Measurements from ENCODE around the gene SCRG1. TPM values are rescaled to one million over a fixed set of nuclear protein-coding genes. Genes with fewer than 3 reads are reported as not detected.

Gene SCRG1
- total RNA-seq, 1 donor from 2014 or later: not detected

DNA sequence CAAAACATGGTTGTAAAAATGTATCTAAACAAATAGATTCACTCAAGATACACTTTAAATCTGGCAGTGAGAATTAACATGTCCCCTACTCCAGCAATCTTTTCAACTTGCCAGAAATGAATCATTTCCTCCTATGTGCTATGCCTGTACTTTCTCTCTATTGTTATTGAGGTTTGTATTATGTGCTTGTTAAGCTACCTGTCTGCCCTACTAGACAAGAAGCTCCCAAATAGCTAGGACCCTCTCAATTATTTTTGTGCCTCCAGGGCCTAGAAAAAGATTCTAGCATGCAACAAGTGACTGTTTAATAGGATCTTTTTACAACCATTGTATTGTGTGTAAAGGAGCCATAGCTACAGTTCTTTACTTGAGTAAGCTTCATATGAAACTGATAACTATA lies 31.6 kb downstream of the SCRG1 start:
- intact Hi-C loops (cut with micrococcal nuclease): no loop called here

DNA sequence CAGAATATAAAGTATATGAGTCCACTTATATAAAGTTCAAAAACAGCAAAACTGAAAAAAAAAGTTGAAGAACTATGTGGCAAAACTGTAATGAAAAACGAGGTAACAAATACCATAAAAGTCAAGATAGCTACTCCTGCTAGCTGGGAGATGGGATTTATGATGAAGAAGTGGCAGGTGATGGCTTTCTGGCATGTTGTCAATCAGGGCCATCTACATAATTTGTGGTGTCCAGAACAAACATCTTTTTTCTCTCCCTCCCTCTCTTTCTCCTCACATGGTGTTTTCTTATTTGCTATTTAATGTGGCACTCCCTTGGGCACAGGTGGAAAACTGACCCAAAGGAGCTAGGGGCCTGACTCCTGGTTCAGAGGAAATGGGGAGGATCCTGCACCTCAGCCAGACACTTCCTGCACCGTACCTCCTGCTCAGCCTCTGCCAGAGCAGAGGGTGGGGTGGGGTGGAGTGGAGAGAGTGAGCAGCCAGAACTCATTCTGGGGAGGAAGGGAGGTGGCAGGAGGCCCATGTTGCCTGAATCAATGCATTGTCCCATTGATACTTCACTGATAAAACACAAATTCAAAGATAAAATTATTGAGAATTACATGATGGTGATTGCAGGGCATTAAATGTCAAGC lies 33.4 kb downstream of the SCRG1 start:
- intact Hi-C loops (cut with micrococcal nuclease): loop anchor here (2.0 kb wide), 1 partner anchor 15 kb away; no protein-coding TSS in a partner anchor

DNA sequence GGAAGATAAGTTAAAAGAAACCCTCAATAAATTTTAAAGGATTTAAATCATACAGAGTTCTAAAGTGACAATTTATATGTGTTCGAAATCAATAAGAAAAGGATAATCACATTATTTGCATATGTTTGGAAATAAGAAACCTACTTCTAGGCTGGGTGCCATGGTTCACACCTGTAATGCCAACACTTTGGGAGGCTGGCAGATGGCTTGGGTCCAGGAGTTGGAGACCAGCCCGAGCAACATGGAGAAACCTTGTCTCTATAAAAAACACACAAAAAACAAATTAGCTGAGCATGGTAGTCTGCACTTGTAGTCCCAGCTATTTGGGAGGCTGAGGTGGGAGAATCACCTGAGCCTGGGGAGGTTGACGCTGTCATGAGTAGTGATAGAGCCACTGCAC lies 36.2 kb downstream of the SCRG1 start:
- intact Hi-C loops (cut with micrococcal nuclease): no loop called here

DNA sequence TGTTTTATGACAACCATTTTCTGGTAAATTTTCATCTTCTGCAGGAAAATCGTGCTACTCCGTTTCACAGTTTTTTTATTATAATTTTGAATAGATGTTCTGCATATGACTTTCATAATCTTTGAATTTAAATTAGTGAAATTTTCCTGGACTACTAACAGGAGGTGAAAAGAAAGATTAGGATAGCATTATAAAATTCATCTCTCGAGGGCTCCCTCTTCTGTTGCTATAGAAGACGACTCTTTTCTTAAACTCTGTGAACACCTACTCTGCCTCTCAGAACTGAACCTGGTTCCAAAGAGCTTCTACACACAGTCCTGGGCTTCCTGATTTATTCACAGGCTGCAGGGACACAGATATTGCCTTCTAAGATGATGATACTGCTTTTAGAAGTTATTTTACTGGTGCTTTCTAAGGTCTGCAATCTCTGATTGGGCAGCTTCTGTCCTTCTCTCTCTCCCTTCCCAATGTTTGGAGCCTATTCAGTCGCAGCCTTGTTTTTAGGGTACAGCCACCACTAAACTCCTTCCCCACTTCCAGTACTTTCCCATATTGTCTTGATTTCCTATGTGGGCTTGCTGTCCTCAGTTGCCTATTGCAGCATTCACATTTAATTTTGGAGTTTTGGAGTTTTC lies 38.2 kb downstream of the SCRG1 start:
- intact Hi-C loops (cut with micrococcal nuclease): no loop called here

DNA sequence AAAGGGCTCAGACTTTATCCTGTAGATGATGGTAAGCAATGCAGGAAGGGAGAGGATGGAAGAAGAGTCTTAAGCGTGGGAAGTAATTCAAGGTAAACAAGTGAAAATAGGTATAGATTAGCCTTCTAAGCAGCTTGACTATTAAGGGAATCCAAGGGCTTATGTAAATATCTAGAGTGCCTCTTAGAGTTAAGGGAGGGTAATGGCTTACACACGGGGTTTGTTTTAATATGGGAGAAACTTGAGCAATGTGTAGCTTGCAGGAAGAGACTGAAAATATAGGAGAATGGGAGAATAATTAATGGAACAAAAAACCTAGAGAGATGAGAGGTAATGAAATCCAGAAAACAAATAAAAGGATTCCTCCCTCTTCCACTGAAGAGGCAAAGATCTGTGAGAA lies 41.0 kb downstream of the SCRG1 start:
- intact Hi-C loops (cut with micrococcal nuclease): no loop called here

DNA sequence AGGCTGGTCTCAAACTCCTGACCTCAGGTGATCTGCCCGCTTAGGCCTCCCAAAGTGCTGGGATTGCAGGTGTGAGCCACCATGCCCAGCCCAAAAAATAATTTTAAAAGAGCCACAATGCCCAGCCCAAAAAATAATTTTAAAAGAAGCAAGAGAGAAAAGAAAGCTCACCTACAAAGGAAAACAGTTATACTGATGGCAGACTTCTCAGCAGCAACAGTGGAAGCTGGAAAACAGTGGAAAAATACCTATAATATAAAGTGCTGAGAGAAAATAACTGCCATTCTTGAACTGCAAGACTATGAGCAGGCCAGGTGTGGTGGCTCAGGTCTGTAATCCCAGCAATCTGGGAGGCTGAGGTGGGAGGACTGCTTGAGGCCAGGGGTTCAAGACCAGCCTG lies 51.4 kb downstream of the SCRG1 start:
- intact Hi-C loops (cut with micrococcal nuclease): no loop called here

DNA sequence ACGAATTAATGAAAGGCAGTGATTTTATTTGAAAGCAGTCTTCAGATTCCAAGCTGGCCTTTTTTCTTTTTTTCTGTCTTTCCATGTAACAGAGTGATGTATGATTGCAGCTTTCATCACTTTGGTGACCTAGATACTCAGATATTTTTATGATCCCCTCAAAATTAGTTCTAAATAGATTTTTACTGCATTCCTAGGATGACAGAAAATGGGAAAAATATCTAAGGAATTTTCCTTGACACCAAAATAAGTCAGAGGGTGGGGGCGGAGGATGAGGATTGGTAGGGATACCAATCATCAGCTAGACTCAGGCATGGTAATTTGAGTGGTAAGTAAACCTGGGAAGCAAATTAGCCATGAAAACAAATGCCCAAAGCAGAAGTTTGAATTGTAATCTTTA lies 52.8 kb downstream of the SCRG1 start:
- intact Hi-C loops (cut with micrococcal nuclease): no loop called here

DNA sequence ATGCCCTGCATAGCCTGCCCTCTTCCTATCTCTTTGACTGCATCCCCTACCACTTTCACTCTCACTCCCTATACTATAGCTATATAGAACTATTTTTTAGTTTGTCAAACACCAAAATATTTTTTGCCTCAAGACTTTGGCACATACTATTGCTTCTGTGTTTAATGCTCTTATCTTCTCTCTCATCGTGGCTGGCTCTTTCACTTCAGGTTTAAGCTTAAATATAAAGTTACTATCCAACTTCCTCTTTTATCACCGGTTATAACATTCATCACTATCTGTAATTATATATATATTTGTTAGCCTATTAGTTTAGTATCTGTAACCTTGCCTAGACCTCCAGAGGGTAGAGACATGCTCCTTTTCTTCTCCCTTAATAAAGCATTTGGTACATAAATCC lies 53.3 kb downstream of the SCRG1 start:
- intact Hi-C loops (cut with micrococcal nuclease): loop anchor here (1.0 kb wide), 1 partner anchor 8 kb away; no protein-coding TSS in a partner anchor

DNA sequence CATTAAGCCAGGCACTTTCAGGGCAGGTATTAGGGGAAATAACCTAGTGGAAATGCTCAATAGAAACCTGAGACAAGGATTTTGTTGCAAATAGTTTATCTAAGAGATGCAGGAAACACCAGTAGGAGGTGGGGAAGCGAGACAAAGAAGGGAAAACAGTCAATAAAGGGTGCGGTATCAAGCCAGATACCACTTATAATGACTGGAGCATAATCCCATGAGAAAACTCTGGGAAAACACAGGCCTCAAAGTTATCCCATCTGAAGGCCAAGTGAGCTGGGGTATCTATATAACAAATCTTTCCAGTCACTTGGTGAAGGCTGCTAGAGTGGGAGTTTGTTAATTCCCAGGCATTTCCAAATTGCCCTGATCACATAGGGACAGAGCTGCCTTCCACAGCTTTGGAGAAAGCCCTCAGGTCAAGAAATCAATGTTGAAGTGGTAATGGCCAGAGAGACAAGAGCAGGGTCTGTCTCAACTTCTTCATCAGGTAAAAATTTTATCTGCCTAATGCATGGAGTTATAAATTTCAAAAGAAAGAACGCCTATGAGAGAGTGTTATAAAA lies 55.0 kb downstream of the SCRG1 start:
- intact Hi-C loops (cut with micrococcal nuclease): no loop called here

DNA sequence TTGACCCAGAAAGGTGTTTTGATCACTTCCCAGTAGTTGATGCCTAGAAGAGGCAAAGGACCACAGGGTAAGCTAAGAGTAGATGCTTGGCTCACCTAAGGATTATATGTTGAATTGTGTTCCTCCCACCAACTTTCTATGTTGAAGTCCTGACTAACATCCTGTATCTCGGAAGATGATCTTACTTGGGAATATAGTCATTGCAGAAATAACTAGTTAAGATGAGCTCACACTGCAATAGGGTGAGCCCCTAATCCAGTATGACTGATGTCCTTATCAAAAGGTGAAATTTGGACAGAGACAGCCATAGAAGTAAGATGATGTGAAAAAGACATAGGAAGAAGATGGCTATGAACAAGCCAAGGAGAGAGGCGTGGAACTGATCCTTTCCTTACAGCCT lies 61.5 kb downstream of the SCRG1 start:
- intact Hi-C loops (cut with micrococcal nuclease): loop anchor here (1.0 kb wide), 1 partner anchor 8 kb away; no protein-coding TSS in a partner anchor

DNA sequence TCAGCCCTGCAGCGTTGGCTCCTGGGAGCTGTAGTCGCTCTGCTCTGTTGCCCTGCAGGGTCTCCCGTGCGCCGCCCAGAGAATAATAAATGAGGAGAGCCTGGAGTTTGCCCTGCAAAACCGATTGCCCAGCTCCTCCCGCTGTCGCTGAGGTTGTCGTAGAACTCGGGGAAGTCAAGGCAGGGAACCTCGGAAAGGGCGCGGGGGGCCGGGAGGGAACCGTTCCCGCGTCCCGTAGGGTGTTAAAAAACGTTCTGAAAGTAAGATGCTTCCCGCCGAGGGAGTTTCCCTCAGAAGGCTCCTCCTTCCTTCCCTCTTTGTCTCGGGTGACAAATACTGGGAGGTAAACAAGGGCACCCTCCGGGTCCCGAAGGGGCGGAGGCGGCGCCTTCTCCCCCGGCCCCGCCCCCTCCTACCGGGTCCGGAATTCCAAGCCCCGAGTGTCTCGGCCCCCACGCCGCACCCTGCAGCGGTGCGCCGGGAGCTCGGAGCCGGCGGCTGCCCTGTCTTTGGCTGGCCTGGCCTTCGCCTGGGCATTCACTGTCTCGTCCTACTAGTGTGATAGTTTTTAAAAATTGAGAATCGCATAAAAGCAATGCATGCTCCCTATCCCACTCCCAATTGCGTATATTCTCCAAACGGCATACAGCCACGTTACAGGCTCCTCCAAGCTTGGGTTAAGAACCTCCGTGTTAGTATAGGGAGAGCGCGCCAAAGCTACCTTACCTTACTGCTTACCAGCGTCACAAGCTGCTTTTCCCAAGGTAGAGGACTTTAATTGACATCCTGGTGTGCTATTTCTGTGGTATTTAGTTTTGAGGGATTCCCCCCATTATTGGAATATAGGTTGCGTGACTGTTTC lies 63.8 kb downstream of the SCRG1 start:
- intact Hi-C loops (cut with micrococcal nuclease): loop anchor here (1.0 kb wide), 3 partner anchors 35 to 948 kb away; partner anchors contain the start of genes CEP44, FBXO8 and SAP30

Other genes starting within 250 kb of the SCRG1 start
- 20.5 and 21.2 TPM in 2 replicates for gene GALNT7, start 230.3 kb downstream of the SCRG1 start, total RNA-seq
- 703 and 705 TPM in 2 replicates for gene HMGB2, start 64.8 kb downstream of the SCRG1 start, total RNA-seq
- 23.1 and 24.9 TPM in 2 replicates for gene SAP30, start 28.2 kb downstream of the SCRG1 start, total RNA-seq
- gene HAND2, start 131.1 kb upstream of the SCRG1 start, total RNA-seq: not detected in 2 replicates